DND-41 (cell line): ENCODE data around the gene TNS3.

Experiments
- ATAC-seq: fragments of 200-7000 bp; cut with Tn5 transposase; 3 replicates; pipeline ENCODE4 v1.9.1; 2021; ENCODE audit warnings: low read depth; ENCODE audit not compliant: insufficient read depth
- DNase-seq: peaks from one replicate; pipeline ENCODE4 v3.0.0-alpha.2; 2020
- H2AFZ ChIP-seq: 2 replicates; pipeline ENCODE4 v1.6.0; 2012; ENCODE audit warnings: low read depth, low read length
- H3K27ac ChIP-seq: 2 replicates; pipeline ENCODE4 v1.5.1; 2012; ENCODE audit warnings: low read length, inconsistent platforms
- H3K27me3 ChIP-seq: fragments of 200-600 bp; sonication (generic); 2 replicates; pipeline ENCODE4 v1.6.0; 2012; ENCODE audit warnings: low read length, mild to moderate bottlenecking, inconsistent platforms; ENCODE audit not compliant: insufficient read depth, poor library complexity
- H3K36me3 ChIP-seq: 2 replicates; pipeline ENCODE4 v1.5.1; 2012; ENCODE audit warnings: low read length, inconsistent platforms; ENCODE audit not compliant: insufficient read depth
- H3K4me1 ChIP-seq: 2 replicates; pipeline ENCODE4 v1.5.1; 2012; ENCODE audit warnings: mild to moderate bottlenecking, low read length; ENCODE audit not compliant: insufficient read depth
- H3K4me2 ChIP-seq: 2 replicates; pipeline ENCODE4 v1.6.0; 2012; ENCODE audit warnings: mild to moderate bottlenecking, moderate library complexity, low read length, inconsistent platforms; ENCODE audit not compliant: insufficient read depth
- H3K4me3 ChIP-seq, 2 experiments: fragments of 200-600 bp in 1 of 2; shearing (Covaris generic) in 1 of 2; 2 replicates each; pipeline ENCODE4 v1.5.1; 2012 to 2016; ENCODE audit warnings: inconsistent platforms in 2 of 2, low read length in 2 of 2, mild to moderate bottlenecking in 2 of 2, low read depth in 1 of 2, moderate library complexity in 1 of 2
- H3K79me2 ChIP-seq: 2 replicates; pipeline ENCODE4 v1.6.0; 2012; ENCODE audit warnings: low read length, inconsistent platforms; ENCODE audit not compliant: insufficient read depth
- H3K9ac ChIP-seq: 2 replicates; pipeline ENCODE4 v1.6.0; 2012; ENCODE audit warnings: low read depth, mild to moderate bottlenecking, inconsistent platforms, low read length, moderate library complexity
- H3K9me3 ChIP-seq: 2 replicates; pipeline ENCODE4 v1.5.1; 2012; ENCODE audit warnings: low read length, moderate library complexity, mild to moderate bottlenecking, inconsistent platforms; ENCODE audit not compliant: insufficient read depth, severe bottlenecking
- H4K20me1 ChIP-seq: 2 replicates; pipeline ENCODE4 v1.6.0; 2012; ENCODE audit warnings: low read length; ENCODE audit not compliant: insufficient read depth
- CTCF ChIP-seq: IDR thresholded peaks from 2 replicates; pipeline ENCODE4 v1.5.1; 2012; ENCODE audit warnings: borderline replicate concordance, low read length, moderate library complexity, mild to moderate bottlenecking; ENCODE audit not compliant: poor library complexity, severe bottlenecking; ENCODE audit errors: extremely low read depth
- EZH2 ChIP-seq: IDR thresholded peaks from 3 replicates; pipeline ENCODE4 v1.6.1; 2012; ENCODE audit warnings: borderline replicate concordance, low read depth, mild to moderate bottlenecking, moderate library complexity, low read length, inconsistent platforms; ENCODE audit not compliant: severe bottlenecking

TNS3 gene

GRCh38 chr7:47259682-47260081 is 322.2 kb downstream of the TNS3 start:
- Histone ChIP-seq H3K27me3 (no peaks in the 10 kb centered on the region), H3K4me2 (no peak overlapping the region)
- no peak for TF ChIP-seq CTCF
- TF ChIP-seq EZH2 = no peak

GRCh38 chr7:47258798-47259197 is 323.1 kb downstream of the TNS3 start:
- Histone ChIP-seq H3K27me3 (no peaks in the 10 kb centered on the region), H3K4me2 (no peak overlapping the region), H3K36me3 (no peaks in the 10 kb centered on the region), H3K27ac (no peak overlapping the region), H3K79me2 (no peaks in the 10 kb centered on the region), H3K9me3 (no peaks in the 10 kb centered on the region), H4K20me1 (no peaks in the 10 kb centered on the region), H3K4me3 (no peak overlapping the region), H3K9ac (no peak overlapping the region), H3K4me1 (no peaks in the 10 kb centered on the region), H2AFZ (no peak overlapping the region)
- ATAC-seq (no peak), DNase-seq (no peak)
- TF ChIP-seq EZH2 (no peak), CTCF (no peak)

More at GRCh38 chr7:47259682-47260081, 322.2 kb downstream of the TNS3 start:
- H4K20me1 ChIP-seq = no peaks in the 10 kb centered on the region
- no peaks in the 10 kb centered on the region for H3K79me2 ChIP-seq
- H2AFZ ChIP-seq = no peak overlapping the region
- no peaks in the 10 kb centered on the region for H3K4me1 ChIP-seq
- H3K27ac ChIP-seq = no peak overlapping the region
- no peak overlapping the region for H3K9ac ChIP-seq
- H3K4me3 ChIP-seq = no peak overlapping the region
- no peak for ATAC-seq
- no peaks in the 10 kb centered on the region for H3K36me3 ChIP-seq
- DNase-seq = no peak
- no peaks in the 10 kb centered on the region for H3K9me3 ChIP-seq

GRCh38 chr7:47256016-47256415 is 325.9 kb downstream of the TNS3 start:
- Histone ChIP-seq H2AFZ (no peak overlapping the region), H3K4me1 (no peaks in the 10 kb centered on the region), H3K79me2 (no peaks in the 10 kb centered on the region), H3K4me2 (no peak overlapping the region), H3K36me3 (no peaks in the 10 kb centered on the region), H3K27me3 (no peaks in the 10 kb centered on the region), H3K4me3 (no peak overlapping the region), H3K9ac (no peak overlapping the region), H3K9me3 (no peaks in the 10 kb centered on the region), H3K27ac (no peak overlapping the region), H4K20me1 (no peaks in the 10 kb centered on the region)
- TF ChIP-seq EZH2 = no peak
- TF ChIP-seq CTCF = no peak
- DNase-seq (no peak), ATAC-seq (no peak)

GRCh38 chr7:47255441-47255840 is 326.5 kb downstream of the TNS3 start:
- DNase-seq = no peak
- Histone ChIP-seq H3K4me2 (no peak overlapping the region), H4K20me1 (no peaks in the 10 kb centered on the region)

More at GRCh38 chr7:47255441-47255840, 326.5 kb downstream of the TNS3 start:
- H3K36me3 ChIP-seq = no peaks in the 10 kb centered on the region
- H3K79me2 ChIP-seq = no peaks in the 10 kb centered on the region
- H2AFZ ChIP-seq = no peak overlapping the region
- H3K4me3 ChIP-seq = no peak overlapping the region
- no peak overlapping the region for H3K27ac ChIP-seq
- H3K4me1 ChIP-seq = no peaks in the 10 kb centered on the region
- ATAC-seq = no peak
- no peak for TF ChIP-seq EZH2
- no peak for TF ChIP-seq CTCF
- no peak overlapping the region for H3K9ac ChIP-seq
- H3K9me3 ChIP-seq = no peaks in the 10 kb centered on the region
- no peaks in the 10 kb centered on the region for H3K27me3 ChIP-seq
